ENCODE measurements around the gene MED15. TPM values are rescaled to one million over a fixed set of nuclear protein-coding genes. Genes with fewer than 3 reads are reported as not detected.

MED15 gene
- total RNA-seq, 4 donors from 2014 or later = 30.6 to 62.3 (median 54.3) TPM

DNA sequence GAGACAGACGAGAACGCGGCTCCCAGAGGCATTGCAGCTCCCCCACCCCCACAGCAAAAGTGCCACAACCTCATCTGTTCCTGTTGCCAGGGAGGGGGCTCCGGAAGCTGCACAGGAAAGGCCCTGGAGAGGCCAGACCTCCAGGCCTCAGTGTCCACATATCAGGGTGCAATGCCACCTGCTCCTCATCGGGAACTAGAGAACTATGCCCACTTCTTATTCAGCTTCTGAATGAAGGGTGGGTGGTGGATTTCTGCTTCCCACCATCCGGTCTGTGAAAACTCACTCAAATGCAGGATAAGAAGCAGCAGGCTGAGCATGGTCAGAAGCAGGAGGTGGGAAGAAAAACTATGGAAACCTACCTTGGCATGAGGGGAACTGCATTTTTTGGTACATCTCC lies 105.9 kb downstream of the MED15 start:
- Histone ChIP-seq H3K9me3 (no peaks in the 10 kb centered on the region), H3K27ac (no peak overlapping the region), H3K4me1 (no peaks in the 10 kb centered on the region), H3K27me3 (no peaks in the 10 kb centered on the region), H3K36me3 (no peaks in the 10 kb centered on the region), H3K4me3 (no peak overlapping the region)
- WGBS, 2 donors (ENCODE audit: low coverage in 1 of 2) = 71% methylated on average over 3 of the region's 6 CpGs; no CpG with 5 or more reads in 1 of the 2 donors
- TF ChIP-seq, protein P1, sequence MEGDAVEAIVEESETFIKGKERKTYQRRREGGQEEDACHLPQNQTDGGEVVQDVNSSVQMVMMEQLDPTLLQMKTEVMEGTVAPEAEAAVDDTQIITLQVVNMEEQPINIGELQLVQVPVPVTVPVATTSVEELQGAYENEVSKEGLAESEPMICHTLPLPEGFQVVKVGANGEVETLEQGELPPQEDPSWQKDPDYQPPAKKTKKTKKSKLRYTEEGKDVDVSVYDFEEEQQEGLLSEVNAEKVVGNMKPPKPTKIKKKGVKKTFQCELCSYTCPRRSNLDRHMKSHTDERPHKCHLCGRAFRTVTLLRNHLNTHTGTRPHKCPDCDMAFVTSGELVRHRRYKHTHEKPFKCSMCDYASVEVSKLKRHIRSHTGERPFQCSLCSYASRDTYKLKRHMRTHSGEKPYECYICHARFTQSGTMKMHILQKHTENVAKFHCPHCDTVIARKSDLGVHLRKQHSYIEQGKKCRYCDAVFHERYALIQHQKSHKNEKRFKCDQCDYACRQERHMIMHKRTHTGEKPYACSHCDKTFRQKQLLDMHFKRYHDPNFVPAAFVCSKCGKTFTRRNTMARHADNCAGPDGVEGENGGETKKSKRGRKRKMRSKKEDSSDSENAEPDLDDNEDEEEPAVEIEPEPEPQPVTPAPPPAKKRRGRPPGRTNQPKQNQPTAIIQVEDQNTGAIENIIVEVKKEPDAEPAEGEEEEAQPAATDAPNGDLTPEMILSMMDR (IDR thresholded peaks at IDR 0.05) = no peak
- TF ChIP-seq EP300 (IDR thresholded peaks at IDR 0.05) (no peak), POLR2A (IDR thresholded peaks at IDR 0.05) (no peak), POLR2AphosphoS5 (IDR thresholded peaks at IDR 0.05) (no peak)
- ATAC-seq = no peak

DNA sequence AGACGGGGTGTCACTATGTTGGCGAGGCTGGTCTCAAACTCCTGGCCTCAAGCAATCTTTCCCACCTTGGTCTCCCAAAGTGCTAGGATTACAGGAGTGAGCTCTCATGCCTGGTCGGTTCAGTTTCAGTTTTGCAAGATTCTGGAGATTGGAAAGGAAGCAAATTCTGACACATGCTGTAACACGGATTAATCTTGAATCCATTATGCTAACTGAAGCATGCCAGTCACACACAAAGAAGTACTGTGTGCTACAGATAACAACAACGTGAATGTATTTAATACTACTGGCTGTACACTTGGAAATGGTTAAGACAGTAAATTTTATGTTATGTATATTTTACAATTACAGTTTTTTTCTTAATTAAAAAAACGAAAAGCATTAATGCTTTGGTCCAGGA lies 107.6 kb downstream of the MED15 start:
- no peaks in the 10 kb centered on the region for H3K27me3 ChIP-seq
- TF ChIP-seq POLR2A (IDR thresholded peaks at IDR 0.05) = no peak
- TF ChIP-seq EP300 (IDR thresholded peaks at IDR 0.05) = no peak
- TF ChIP-seq, protein P1 (IDR thresholded peaks at IDR 0.05) = no peak
- H3K36me3 ChIP-seq = no peaks in the 10 kb centered on the region
- no peaks in the 10 kb centered on the region for H3K4me1 ChIP-seq
- no peak for ATAC-seq
- no peaks in the 10 kb centered on the region for H3K9me3 ChIP-seq
- H3K4me3 ChIP-seq = no peak overlapping the region
- 71 to 74% methylated on average over 3 to 5 of the region's 6 CpGs for WGBS, 2 donors (ENCODE audit: low coverage in 1 of 2)
- H3K27ac ChIP-seq = no peak overlapping the region

DNA sequence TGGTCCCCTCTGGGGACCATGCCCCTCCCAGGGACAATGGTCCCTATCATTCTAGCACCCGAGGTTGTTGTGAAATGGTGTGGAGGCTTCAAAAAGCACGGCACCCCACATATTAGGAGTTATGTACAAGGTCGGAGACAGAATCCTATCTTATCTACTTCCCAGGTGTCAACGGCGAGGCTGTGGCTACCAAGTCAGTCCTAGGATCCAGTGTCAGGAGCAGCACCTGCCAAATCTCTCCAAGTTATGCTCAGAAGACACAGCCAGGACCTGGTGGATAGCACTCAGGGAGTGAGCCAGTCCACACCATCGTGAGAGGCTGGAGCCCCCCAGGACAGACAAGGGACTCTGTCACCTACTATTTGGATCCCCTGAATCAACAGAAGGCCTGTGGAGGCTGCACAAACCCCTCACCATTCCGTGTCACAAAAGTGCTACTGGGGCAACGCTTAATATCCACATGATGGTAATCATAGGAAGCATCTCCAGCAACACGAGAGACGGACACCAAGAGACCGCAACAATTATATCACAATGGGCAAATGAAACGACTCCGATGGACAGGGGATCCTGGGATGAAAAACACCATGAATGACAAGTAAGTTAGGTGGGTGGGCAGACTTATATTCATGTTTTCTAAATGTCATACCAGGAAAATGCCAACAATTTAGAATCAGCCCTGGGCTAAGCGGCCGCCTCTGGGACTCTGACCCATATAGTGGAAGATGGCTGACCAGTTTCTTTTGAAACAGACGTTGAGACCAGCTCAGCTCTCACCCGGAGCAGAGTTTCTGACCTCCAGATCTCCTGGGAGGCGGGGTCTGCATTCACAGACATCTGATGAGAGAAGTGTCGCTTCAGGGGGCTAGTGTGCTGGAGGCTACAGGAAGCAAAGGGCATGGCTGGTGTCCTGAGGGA lies 108.4 kb downstream of the MED15 start:
- Histone ChIP-seq H3K27ac (no peak overlapping the region), H3K4me3 (no peak overlapping the region), H3K9me3 (no peaks in the 10 kb centered on the region), H3K36me3 (no peaks in the 10 kb centered on the region), H3K4me1 (no peaks in the 10 kb centered on the region), H3K27me3 (no peaks in the 10 kb centered on the region)
- TF ChIP-seq, protein P1 (IDR thresholded peaks at IDR 0.05) = no peak
- TF ChIP-seq POLR2A (IDR thresholded peaks at IDR 0.05) (no peak), POLR2AphosphoS5 (IDR thresholded peaks at IDR 0.05) (no peak), EP300 (IDR thresholded peaks at IDR 0.05) (no peak)
- WGBS, 2 donors (ENCODE audit: low coverage in 1 of 2) = 76 to 82% methylated on average over 7 to 9 of the region's 19 CpGs
- ATAC-seq = no peak

DNA sequence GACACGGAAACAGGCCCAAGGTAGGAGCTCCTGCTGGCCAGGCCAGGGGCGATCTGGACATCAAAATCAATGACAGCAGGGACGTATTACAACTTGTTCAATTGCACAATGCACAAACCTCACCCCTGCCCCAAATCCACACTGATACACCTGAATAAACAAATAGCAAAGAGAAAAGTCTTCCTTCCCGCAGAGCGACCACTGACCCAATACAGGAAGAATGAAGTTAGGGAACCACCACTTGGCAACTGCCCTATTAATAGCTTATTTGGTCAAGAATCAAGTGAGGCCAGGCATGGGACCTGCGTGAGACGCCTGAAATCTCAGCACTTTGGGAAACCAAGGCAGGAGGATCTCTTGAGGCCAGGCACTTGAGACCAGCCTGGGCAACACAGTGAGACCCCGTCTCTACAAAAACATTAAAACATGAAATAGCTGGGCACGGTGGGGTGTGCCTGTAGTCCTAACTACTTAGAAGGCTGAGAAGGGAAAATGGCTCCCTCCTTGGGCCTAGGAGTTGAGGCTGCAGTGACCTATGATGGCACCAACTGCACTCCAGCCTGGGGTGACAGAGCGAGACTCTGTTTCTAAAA lies 109.1 kb downstream of the MED15 start:
- no peaks in the 10 kb centered on the region for H3K36me3 ChIP-seq
- H3K4me1 ChIP-seq = no peaks in the 10 kb centered on the region
- TF ChIP-seq EP300 (IDR thresholded peaks at IDR 0.05) = no peak
- TF ChIP-seq, protein P1 (IDR thresholded peaks at IDR 0.05) = no peak
- TF ChIP-seq POLR2AphosphoS5 (IDR thresholded peaks at IDR 0.05) = no peak
- WGBS, 2 donors (ENCODE audit: low coverage in 1 of 2) = 81% methylated on average over 8 of the region's 10 CpGs; no CpG with 5 or more reads in 1 of the 2 donors
- no peak overlapping the region for H3K4me3 ChIP-seq
- no peaks in the 10 kb centered on the region for H3K9me3 ChIP-seq
- no peak overlapping the region for H3K27ac ChIP-seq
- ATAC-seq = no peak
- H3K27me3 ChIP-seq = no peaks in the 10 kb centered on the region
